ENCODE measurements around the gene LTBP3.
"Not testable (repeated sequence)": the region's sequence is repeated elsewhere in the genome, so short reads cannot be mapped to it uniquely, and the experiment has no call there.

LTBP3 gene

GRCh38 chr11:65571420-65571819, 13.3 kb upstream of the LTBP3 start:
- no peak for DNase-seq

GRCh38 chr11:65569973-65570918, 12.1 kb upstream of the LTBP3 start, which contains the start of gene ZNRD2:
Gene ZNRD2, plus strand, starts transcription at chr11:65570477. Its CDS starts 15 bp downstream, at chr11:65570492.
- peak; percentile 100 for DNase-seq

- peak; percentile 79 for DNase-seq
Observed at GRCh38 chr11:65569164-65569972, 11.2 kb upstream of the LTBP3 start.

- no peak for DNase-seq
Observed at GRCh38 chr11:65565624-65566453, 7.7 kb upstream of the LTBP3 start.

GRCh38 chr11:65564879-65565559, 6.9 kb upstream of the LTBP3 start:
- not testable (repeated sequence) for DNase-seq

GRCh38 chr11:65563601-65564000, 5.4 kb upstream of the LTBP3 start:
- no peak for DNase-seq

- no peak for DNase-seq
Observed at GRCh38 chr11:65562788-65563187, 4.6 kb upstream of the LTBP3 start.

GRCh38 chr11:65562020-65562419, 3.9 kb upstream of the LTBP3 start:
- DNase-seq = no peak

- DNase-seq = no peak
Observed at GRCh38 chr11:65560555-65561418, 2.6 kb upstream of the LTBP3 start.

- DNase-seq = no peak
Observed at GRCh38 chr11:65559951-65560537, 1.9 kb upstream of the LTBP3 start.

GRCh38 chr11:65559535-65559934, 1.4 kb upstream of the LTBP3 start:
- no peak for DNase-seq

- DNase-seq = no peak
Observed at GRCh38 chr11:65558930-65559509, 861 bp upstream of the LTBP3 start.

GRCh38 chr11:65557280-65558001, 718 bp downstream of the LTBP3 start:
- no peak for DNase-seq

GRCh38 chr11:65556470-65557279, 1.5 kb downstream of the LTBP3 start:
- DNase-seq = no peak

GRCh38 chr11:65555693-65556231, 2.4 kb downstream of the LTBP3 start:
- peak; percentile 19 for DNase-seq

GRCh38 chr11:65554842-65555430, 3.2 kb downstream of the LTBP3 start:
- DNase-seq = no peak

GRCh38 chr11:65554057-65554818, 3.9 kb downstream of the LTBP3 start:
- no peak for DNase-seq
